ENCODE data around the gene LACTBL1. TPM values are rescaled to one million over a fixed set of nuclear protein-coding genes. Genes with fewer than 3 reads are reported as not detected.

LACTBL1 gene
- total RNA-seq, 1 donor from 2014 or later: not detected

DNA sequence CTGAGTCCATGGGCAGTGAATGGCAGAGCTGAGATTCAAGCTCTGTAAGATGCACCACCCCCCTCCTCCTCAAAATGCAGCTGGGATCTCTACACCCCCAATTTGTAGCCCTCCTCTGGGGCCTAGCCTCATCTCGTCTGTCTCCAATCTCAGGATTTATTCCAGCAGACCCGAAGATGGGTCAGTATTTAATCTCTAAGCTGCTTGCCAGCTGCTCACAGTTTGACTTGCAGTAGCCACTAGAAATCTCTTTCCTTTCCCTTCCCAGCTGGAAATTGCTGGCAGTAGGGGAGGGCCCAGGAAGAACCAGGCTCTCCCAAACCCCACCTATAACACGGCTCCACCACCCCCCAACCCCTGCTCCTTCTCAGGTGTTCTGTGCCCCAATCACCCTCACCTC lies 1.5 kb downstream of the LACTBL1 start:
- no peak for DNase-seq (ENCODE audit: low spot score)
- Mint-ChIP-seq H3K4me1 (ENCODE audit: low read depth) (no peaks in the 10 kb centered on the region), H3K36me3 (ENCODE audit: low read depth) (no peaks in the 10 kb centered on the region), H3K4me3 (no peak overlapping the region), H3K27ac (no peak overlapping the region), H3K27me3 (ENCODE audit: insufficient read depth) (peaks cover 40% of the 10 kb centered on the region), H3K9me3 (peaks cover 5% of the 10 kb centered on the region)
- intact Hi-C loops (cut with micrococcal nuclease): loop anchor here (10.0 kb wide), 1 partner anchor 434 kb away; no protein-coding TSS in a partner anchor

- intact Hi-C loops (cut with micrococcal nuclease): loop anchor here (10.0 kb wide), 1 partner anchor 435 kb away; no protein-coding TSS in a partner anchor
- H3K4me1 Mint-ChIP-seq (ENCODE audit: low read depth): no peaks in the 10 kb centered on the region
- no peak overlapping the region for H3K4me3 Mint-ChIP-seq
- H3K27me3 Mint-ChIP-seq (ENCODE audit: insufficient read depth): peaks cover 44% of the 10 kb centered on the region
- no peaks in the 10 kb centered on the region for H3K36me3 Mint-ChIP-seq (ENCODE audit: low read depth)
- H3K9me3 Mint-ChIP-seq: peaks cover 5% of the 10 kb centered on the region
- no peak overlapping the region for H3K27ac Mint-ChIP-seq
- DNase-seq (ENCODE audit: low spot score): no peak
Measured at GRCh38 chr1:22970096-22970495, 2.6 kb downstream of the LACTBL1 start.

DNA sequence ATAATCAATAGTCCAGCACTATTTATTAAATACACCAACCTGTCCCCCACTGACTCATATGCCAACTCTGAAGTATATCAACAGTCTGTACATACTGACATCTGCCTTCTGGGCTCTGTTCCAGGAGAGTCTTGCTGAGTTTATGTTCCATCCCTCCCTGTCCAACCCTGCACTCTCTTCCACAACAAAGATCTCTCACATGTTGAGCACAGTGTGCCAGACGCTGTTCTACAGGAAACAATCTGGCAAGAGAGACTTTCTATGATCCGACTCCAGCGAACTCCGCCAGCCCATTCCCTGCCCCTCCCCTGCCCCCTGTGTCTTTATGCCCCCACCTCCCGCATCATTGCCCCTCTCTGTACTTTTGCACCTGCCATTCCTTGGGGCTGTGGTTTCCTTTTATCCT lies 3.4 kb downstream of the LACTBL1 start:
- no peak for DNase-seq (ENCODE audit: low spot score)
- peaks cover 40% of the 10 kb centered on the region for H3K27me3 Mint-ChIP-seq (ENCODE audit: insufficient read depth)
- no peaks in the 10 kb centered on the region for H3K4me1 Mint-ChIP-seq (ENCODE audit: low read depth)
- no peak overlapping the region for H3K4me3 Mint-ChIP-seq
- peaks cover 5% of the 10 kb centered on the region for H3K9me3 Mint-ChIP-seq
- no peaks in the 10 kb centered on the region for H3K36me3 Mint-ChIP-seq (ENCODE audit: low read depth)
- intact Hi-C loops (cut with micrococcal nuclease): no loop called here
- H3K27ac Mint-ChIP-seq: no peak overlapping the region

DNA sequence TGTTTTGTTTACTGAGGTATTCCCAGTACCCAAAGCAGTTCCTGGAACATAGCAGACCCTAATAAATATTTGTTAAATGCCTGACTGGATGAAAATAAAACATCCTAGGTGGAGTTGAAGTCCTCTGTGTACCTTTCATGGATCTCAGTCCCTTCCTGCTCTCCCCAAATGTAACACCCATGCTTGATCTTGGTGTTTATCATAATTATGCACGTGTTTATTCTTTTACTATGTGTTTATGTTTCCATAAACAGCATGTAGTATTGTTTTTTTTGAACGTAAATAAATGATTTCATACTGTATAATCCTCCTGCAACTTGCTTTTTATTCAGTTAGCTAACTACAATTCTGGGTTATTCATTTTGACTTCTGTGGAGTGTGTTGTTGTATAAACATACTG lies 4.8 kb downstream of the LACTBL1 start:
- H3K36me3 Mint-ChIP-seq (ENCODE audit: low read depth): no peaks in the 10 kb centered on the region
- peaks cover 38% of the 10 kb centered on the region for H3K27me3 Mint-ChIP-seq (ENCODE audit: insufficient read depth)
- H3K4me3 Mint-ChIP-seq: no peak overlapping the region
- H3K27ac Mint-ChIP-seq: no peak overlapping the region
- H3K9me3 Mint-ChIP-seq: peaks cover 5% of the 10 kb centered on the region
- intact Hi-C loops (cut with micrococcal nuclease): no loop called here
- DNase-seq (ENCODE audit: low spot score): no peak
- no peaks in the 10 kb centered on the region for H3K4me1 Mint-ChIP-seq (ENCODE audit: low read depth)

DNA sequence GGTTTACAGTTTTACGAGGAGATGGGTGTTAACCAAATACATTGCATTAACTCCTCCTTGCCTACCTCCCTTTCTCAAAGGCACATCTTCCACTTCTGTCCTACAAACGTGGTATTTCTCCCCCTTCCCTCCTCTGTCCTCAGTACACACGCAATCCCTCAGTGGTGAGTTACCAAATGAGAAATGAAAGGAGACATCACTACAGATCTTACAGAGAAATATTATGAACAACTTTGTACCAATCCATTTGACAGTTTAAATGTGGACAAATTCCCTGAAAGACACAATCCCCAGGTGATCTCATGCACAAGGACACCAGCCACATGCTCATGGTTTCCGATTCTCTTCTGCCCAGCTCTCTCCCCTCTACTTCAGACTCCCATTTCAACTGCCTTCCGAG lies 6.4 kb downstream of the LACTBL1 start:
- Mint-ChIP-seq H3K4me3 (no peak overlapping the region), H3K27me3 (ENCODE audit: insufficient read depth) (peaks cover 27% of the 10 kb centered on the region), H3K36me3 (ENCODE audit: low read depth) (no peaks in the 10 kb centered on the region), H3K9me3 (peaks cover 5% of the 10 kb centered on the region), H3K4me1 (ENCODE audit: low read depth) (no peaks in the 10 kb centered on the region), H3K27ac (no peak overlapping the region)
- no peak for DNase-seq (ENCODE audit: low spot score)
- intact Hi-C loops (cut with micrococcal nuclease): no loop called here

DNA sequence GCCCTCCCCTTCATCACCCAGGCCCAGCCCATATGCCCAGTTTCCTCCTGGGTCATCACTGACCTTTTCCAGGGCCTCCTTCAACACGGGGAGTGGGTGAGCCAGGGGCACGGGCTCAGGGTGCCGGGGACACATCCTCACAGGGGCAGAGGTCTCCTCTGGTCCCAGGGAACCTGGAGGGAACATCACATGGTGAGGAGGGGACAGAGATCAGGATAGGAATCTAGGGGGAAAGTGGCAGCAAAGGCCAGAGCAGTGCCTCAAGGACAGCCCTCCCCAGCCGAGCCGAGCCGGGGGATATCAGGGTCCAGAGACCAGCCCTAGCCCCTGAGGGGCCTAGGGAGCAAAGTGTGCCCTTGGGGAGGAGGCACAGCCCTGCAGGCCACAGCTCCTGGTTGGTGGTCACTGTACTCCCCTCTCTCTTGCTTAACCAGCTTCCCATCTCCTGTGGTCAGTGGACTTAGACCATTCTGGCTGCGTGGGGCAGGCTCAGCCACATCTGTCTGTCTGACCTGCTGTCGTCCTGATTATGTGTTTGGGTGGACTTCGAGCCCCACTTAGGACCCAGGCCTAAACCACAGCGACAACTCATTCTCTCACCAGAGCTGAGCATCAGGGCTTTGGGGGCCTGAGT lies 9.5 kb downstream of the LACTBL1 start:
- Mint-ChIP-seq H3K27me3 (ENCODE audit: insufficient read depth) (peaks cover 12% of the 10 kb centered on the region), H3K9me3 (peaks cover 5% of the 10 kb centered on the region), H3K4me1 (ENCODE audit: low read depth) (no peaks in the 10 kb centered on the region), H3K27ac (no peak overlapping the region), H3K4me3 (no peak overlapping the region), H3K36me3 (ENCODE audit: low read depth) (no peaks in the 10 kb centered on the region)
- intact Hi-C loops (cut with micrococcal nuclease): no loop called here
- no peak for DNase-seq (ENCODE audit: low spot score)

GRCh38 chr1:22962558-22962957 lies 10.1 kb downstream of the LACTBL1 start:
- intact Hi-C loops (cut with micrococcal nuclease): no loop called here
- no peak overlapping the region for H3K4me3 Mint-ChIP-seq

DNA sequence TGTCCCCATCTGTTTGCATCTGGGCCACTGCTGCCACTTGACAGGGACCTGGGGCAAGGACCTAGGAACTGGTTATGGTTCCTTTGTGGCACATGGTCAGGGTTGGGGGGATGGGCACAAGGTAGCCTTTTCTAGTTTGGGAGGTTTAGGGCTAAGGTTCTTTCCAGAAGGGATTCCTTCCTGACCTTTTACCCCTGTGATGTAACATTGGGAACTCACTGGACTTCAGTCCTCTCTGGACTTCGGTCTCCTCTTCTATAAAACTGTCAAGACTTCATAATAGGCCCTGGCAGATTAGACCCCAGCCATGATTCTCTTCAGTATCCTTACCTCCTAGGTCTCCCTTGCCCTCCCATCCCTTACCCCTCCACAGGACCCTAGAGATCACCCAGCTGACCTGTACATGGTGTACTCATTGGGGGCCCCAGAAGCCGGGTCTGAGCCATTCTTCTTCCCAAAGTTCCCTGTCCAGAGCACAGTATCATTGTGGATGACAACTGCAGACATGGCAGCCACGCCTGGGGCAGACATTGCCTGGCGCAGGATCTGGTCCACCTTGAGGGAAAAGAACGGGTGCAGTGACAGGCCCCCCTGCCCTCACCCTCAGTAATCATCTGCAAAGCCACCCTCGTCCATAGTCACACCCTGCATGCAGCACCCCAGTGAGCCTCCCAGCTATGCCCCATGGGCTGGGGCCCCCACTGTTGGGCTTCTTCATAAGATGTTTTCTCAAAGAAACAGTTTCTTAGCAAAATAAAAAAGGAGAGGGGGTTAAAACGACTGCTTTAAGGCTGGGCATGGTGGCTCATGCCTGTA lies 12.9 kb downstream of the LACTBL1 start:
- Mint-ChIP-seq H3K27me3 (ENCODE audit: insufficient read depth) (peaks cover 16% of the 10 kb centered on the region), H3K27ac (no peak overlapping the region), H3K4me3 (no peak overlapping the region), H3K4me1 (ENCODE audit: low read depth) (no peaks in the 10 kb centered on the region), H3K9me3 (no peaks in the 10 kb centered on the region), H3K36me3 (ENCODE audit: low read depth) (no peaks in the 10 kb centered on the region)
- intact Hi-C loops (cut with micrococcal nuclease): no loop called here
- DNase-seq (ENCODE audit: low spot score): no peak

More at GRCh38 chr1:22962558-22962957, 10.1 kb downstream of the LACTBL1 start:
- Mint-ChIP-seq H3K4me1 (ENCODE audit: low read depth) (no peaks in the 10 kb centered on the region), H3K27me3 (ENCODE audit: insufficient read depth) (peaks cover 12% of the 10 kb centered on the region), H3K9me3 (peaks cover 5% of the 10 kb centered on the region), H3K27ac (no peak overlapping the region), H3K36me3 (ENCODE audit: low read depth) (no peaks in the 10 kb centered on the region)
- DNase-seq (ENCODE audit: low spot score): no peak

GRCh38 chr1:22958556-22958955 lies 14.1 kb downstream of the LACTBL1 start:
- H3K4me1 Mint-ChIP-seq (ENCODE audit: low read depth): no peaks in the 10 kb centered on the region
- H3K27me3 Mint-ChIP-seq (ENCODE audit: insufficient read depth): peaks cover 25% of the 10 kb centered on the region
- intact Hi-C loops (cut with micrococcal nuclease): no loop called here
- H3K9me3 Mint-ChIP-seq: no peaks in the 10 kb centered on the region
- no peaks in the 10 kb centered on the region for H3K36me3 Mint-ChIP-seq (ENCODE audit: low read depth)
- H3K4me3 Mint-ChIP-seq: no peak overlapping the region
- H3K27ac Mint-ChIP-seq: no peak overlapping the region
- DNase-seq (ENCODE audit: low spot score): no peak

DNA sequence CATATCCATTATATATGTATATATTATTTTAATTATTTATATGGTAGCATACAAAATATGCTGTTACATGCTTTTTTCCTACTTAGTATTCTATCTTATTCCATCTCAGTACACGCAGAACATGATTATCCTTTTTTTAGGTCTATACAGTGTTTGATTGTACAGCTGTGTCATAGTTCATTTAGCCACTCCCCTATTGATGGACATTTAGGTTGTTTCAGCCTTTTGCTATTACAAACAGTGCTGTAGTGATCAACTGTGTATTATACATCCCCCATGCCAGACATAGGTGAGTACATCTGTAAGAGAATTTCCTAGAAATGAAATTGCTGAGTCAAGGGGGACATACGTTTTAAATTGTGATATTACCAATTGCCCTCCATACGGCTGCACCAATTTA lies 15.6 kb downstream of the LACTBL1 start:
- peaks cover 31% of the 10 kb centered on the region for H3K27me3 Mint-ChIP-seq (ENCODE audit: insufficient read depth)
- H3K36me3 Mint-ChIP-seq (ENCODE audit: low read depth): no peaks in the 10 kb centered on the region
- intact Hi-C loops (cut with micrococcal nuclease): no loop called here
- H3K4me1 Mint-ChIP-seq (ENCODE audit: low read depth): no peaks in the 10 kb centered on the region
- H3K4me3 Mint-ChIP-seq: no peak overlapping the region
- DNase-seq (ENCODE audit: low spot score): no peak
- H3K27ac Mint-ChIP-seq: no peak overlapping the region
- no peaks in the 10 kb centered on the region for H3K9me3 Mint-ChIP-seq

DNA sequence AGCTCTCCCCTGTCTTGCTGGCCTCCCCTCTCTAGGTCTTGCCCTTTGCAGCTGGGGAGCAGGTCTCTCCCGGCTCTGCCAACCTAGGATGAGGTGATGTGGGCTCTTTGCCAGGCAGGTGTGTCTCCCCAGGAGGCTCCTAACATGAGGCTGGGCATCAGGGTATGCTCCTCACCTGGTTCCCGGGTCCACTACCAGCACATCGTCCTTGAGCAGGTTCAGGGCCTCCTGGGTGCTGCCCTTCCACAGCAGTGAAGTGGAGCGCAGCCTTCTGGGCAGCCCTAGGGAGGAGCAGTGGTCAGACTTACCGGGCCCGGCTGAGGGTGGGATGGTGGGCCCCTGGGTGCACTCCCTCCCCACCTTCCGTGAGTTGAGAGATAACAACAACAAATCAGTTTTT lies 17.5 kb downstream of the LACTBL1 start:
- DNase-seq (ENCODE audit: low spot score): no peak
- H3K27ac Mint-ChIP-seq: no peak overlapping the region
- H3K4me3 Mint-ChIP-seq: no peak overlapping the region
- H3K4me1 Mint-ChIP-seq (ENCODE audit: low read depth): no peaks in the 10 kb centered on the region
- no peaks in the 10 kb centered on the region for H3K36me3 Mint-ChIP-seq (ENCODE audit: low read depth)
- H3K9me3 Mint-ChIP-seq: no peaks in the 10 kb centered on the region
- intact Hi-C loops (cut with micrococcal nuclease): no loop called here
- H3K27me3 Mint-ChIP-seq (ENCODE audit: insufficient read depth): peaks cover 40% of the 10 kb centered on the region

GRCh38 chr1:22953740-22954141 lies 18.9 kb downstream of the LACTBL1 start:
- no peak for DNase-seq (ENCODE audit: low spot score)
- Mint-ChIP-seq H3K27ac (no peak overlapping the region), H3K27me3 (ENCODE audit: insufficient read depth) (peaks cover 37% of the 10 kb centered on the region), H3K4me1 (ENCODE audit: low read depth) (no peaks in the 10 kb centered on the region), H3K4me3 (no peak overlapping the region), H3K36me3 (ENCODE audit: low read depth) (no peaks in the 10 kb centered on the region), H3K9me3 (no peaks in the 10 kb centered on the region)
- intact Hi-C loops (cut with micrococcal nuclease): no loop called here

- DNase-seq (ENCODE audit: low spot score): no peak
- Mint-ChIP-seq H3K9me3 (no peaks in the 10 kb centered on the region), H3K4me3 (no peak overlapping the region), H3K4me1 (ENCODE audit: low read depth) (no peaks in the 10 kb centered on the region), H3K27ac (no peak overlapping the region), H3K36me3 (ENCODE audit: low read depth) (no peaks in the 10 kb centered on the region), H3K27me3 (ENCODE audit: insufficient read depth) (peaks cover 43% of the 10 kb centered on the region)
- intact Hi-C loops (cut with micrococcal nuclease): no loop called here
Measured at GRCh38 chr1:22953057-22953739, 19.5 kb downstream of the LACTBL1 start.

Measured in activated T-helper 1 cell treated with anti-CD3 and anti-CD28 coated beads, Interleukin-12 subunit alpha, Interleukin-12 subunit beta, Interleukin-2, Interleukin-4 antibody, amounts not matched to agents 30 ng/mL and 10 ng/mL and 1 ng/mL, durations not matched to agents 14 hours and 24 hours and 36 hours (primary cell).